CD4-positive, CD25-positive, alpha-beta regulatory T cell (primary cell): ENCODE measurements around the gene TNRC6A. TPM values are rescaled to one million over a fixed set of nuclear protein-coding genes. Genes with fewer than 3 reads are reported as not detected.
"Not testable (repeated sequence)": the region's sequence is repeated elsewhere in the genome, so short reads cannot be mapped to it uniquely, and the experiment has no call there.

ENCODE experiments used
- ATAC-seq, 2 donors: fragments of 150-1000 bp; cut with Tn5 transposase; one replicate each; pipeline ENCODE4 v1.10.0; 2021; ENCODE audit warnings: low read depth in 2 of 2, moderate number of reproducible peaks in 2 of 2, moderate library complexity in 1 of 2
- DNase-seq, 3 donors: peaks; one replicate each; pipeline versions ENCODE4 v3.0.0 to v3.0.0-alpha.2; 2012 to 2022; ENCODE audit warnings: mixed read lengths in 1 of 3
- H3K27ac ChIP-seq: one replicate; pipeline ENCODE4 v1.7.0; 2013; ENCODE audit warnings: mild to moderate bottlenecking, low read length; ENCODE audit not compliant: insufficient read depth, poor library complexity, severe bottlenecking
- H3K27me3 ChIP-seq: one replicate; pipeline ENCODE4 v1.7.0; 2013; ENCODE audit warnings: low read length; ENCODE audit not compliant: control insufficient read depth, insufficient read depth
- H3K36me3 ChIP-seq: one replicate; pipeline ENCODE4 v1.7.0; 2013; ENCODE audit warnings: mild to moderate bottlenecking, low read length, moderate library complexity; ENCODE audit not compliant: control insufficient read depth, insufficient read depth
- H3K4me1 ChIP-seq: 2 replicates; pipeline ENCODE4 v1.7.0; 2013; ENCODE audit warnings: mild to moderate bottlenecking, low read length; ENCODE audit not compliant: insufficient read depth, control insufficient read depth, poor library complexity, severe bottlenecking
- H3K4me3 ChIP-seq: one replicate; pipeline ENCODE4 v1.7.0; 2013; ENCODE audit warnings: low read depth, mild to moderate bottlenecking, low read length, moderate library complexity
- H3K9me3 ChIP-seq, 2 experiments: 1 replicate in 1 of 2; 2 replicates in 1 of 2; pipeline ENCODE4 v1.7.0; 2013; ENCODE audit warnings: low read length in 2 of 2, mild to moderate bottlenecking in 1 of 2, moderate library complexity in 1 of 2; ENCODE audit not compliant: control insufficient read depth in 2 of 2
- H3K27ac Mint-ChIP-seq, 3 donors: one replicate each; pipeline ENCODE4 v1.8.0; 2020 to 2022; ENCODE audit warnings: mild to moderate bottlenecking in 3 of 3, mixed read lengths in 3 of 3, moderate library complexity in 2 of 3
- H3K27me3 Mint-ChIP-seq: one replicate; pipeline ENCODE4 v1.8.0; 2022; ENCODE audit warnings: mild to moderate bottlenecking, mixed read lengths
- H3K36me3 Mint-ChIP-seq: one replicate; pipeline ENCODE4 v1.8.0; 2020; ENCODE audit warnings: mixed read lengths
- H3K4me1 Mint-ChIP-seq, 4 donors: one replicate each; pipeline ENCODE4 v1.8.0; 2020 to 2022; ENCODE audit warnings: mixed read lengths in 4 of 4, mild to moderate bottlenecking in 1 of 4
- H3K4me3 Mint-ChIP-seq, 4 donors: one replicate each; pipeline ENCODE4 v1.8.0; 2020 to 2022; ENCODE audit warnings: mild to moderate bottlenecking in 4 of 4, mixed read lengths in 4 of 4, moderate library complexity in 3 of 4
- H3K9me3 Mint-ChIP-seq, 7 donors: one replicate each; pipeline ENCODE4 v1.8.0; 2020 to 2022; ENCODE audit warnings: mixed read lengths in 7 of 7, mild to moderate bottlenecking in 3 of 7, moderate library complexity in 2 of 7
- polyA plus RNA-seq, 4 donors: library from polyadenylated mRNA; unstranded; fragments of 300-500 nt; fragmentation: Illumina TruSeq; gene quantifications; one replicate each; pipeline ENCODE4 v1.2.3, GENCODE V29; 2021
- total RNA-seq: library from RNA; stranded (reverse); gene quantifications from one replicate; pipeline ENCODE4 v1.2.3, GENCODE V29; 2022

Gene TNRC6A
- total and polyA plus RNA-seq, 5 donors from 2014 or later: 7.2 to 89.0 (median 10.4) TPM

GRCh38 chr16:24749872-24750271 lies 20.4 kb downstream of the TNRC6A start:
- not testable (repeated sequence) for H3K27me3 ChIP-seq, H3K9me3 ChIP-seq, H3K27me3 Mint-ChIP-seq, DNase-seq, H3K36me3 ChIP-seq, H3K27ac Mint-ChIP-seq, ATAC-seq, H3K4me3 Mint-ChIP-seq, H3K9me3 Mint-ChIP-seq, H3K27ac ChIP-seq, H3K4me3 ChIP-seq
- Mint-ChIP-seq H3K4me1 (peaks cover 53 to 84% (median 62%) of the 10 kb centered on the region in 4 donors), H3K36me3 (peaks cover 23% of the 10 kb centered on the region)
- peaks cover 18% of the 10 kb centered on the region for H3K4me1 ChIP-seq

- Mint-ChIP-seq H3K4me1 (peaks cover 44 to 73% (median 60%) of the 10 kb centered on the region in 4 donors), H3K27ac (peak overlapping the region in 2 of 3 donors; percentile 7 to 34), H3K36me3 (peaks cover 17% of the 10 kb centered on the region), H3K27me3 (no peaks in the 10 kb centered on the region), H3K9me3 (no peaks in the 10 kb centered on the region), H3K4me3 (peak overlapping the region in 1 of 4 donors; percentile 39)
- Histone ChIP-seq H3K27me3 (no peaks in the 10 kb centered on the region), H3K9me3 (no peaks in the 10 kb centered on the region), H3K4me3 (no peak overlapping the region), H3K27ac (no peak overlapping the region), H3K36me3 (peaks cover 6% of the 10 kb centered on the region), H3K4me1 (peaks cover 15% of the 10 kb centered on the region)
- peak in 1 of 2 donors; percentile 2 for ATAC-seq
- DNase-seq: no peak
Observed at GRCh38 chr16:24753000-24753399, 23.5 kb downstream of the TNRC6A start.

DNA sequence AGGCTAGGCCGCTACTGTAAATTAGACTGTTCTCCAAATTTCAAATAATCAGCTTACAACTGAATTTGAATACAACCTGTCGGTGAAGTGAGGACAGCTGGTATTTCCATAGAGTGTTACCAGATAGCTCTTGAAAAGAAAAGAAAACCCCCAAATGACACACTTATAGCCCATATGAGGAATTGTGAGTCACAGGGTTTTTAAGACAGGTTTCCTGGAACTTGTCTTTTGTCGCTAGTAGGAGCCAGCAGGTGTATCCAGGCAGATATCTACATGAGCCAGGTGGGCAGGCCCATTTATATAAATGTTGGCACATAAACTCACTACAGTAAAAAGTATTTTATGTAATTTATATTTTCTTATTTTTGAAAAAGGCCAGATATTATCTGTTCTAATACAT lies 24.0 kb downstream of the TNRC6A start:
- Mint-ChIP-seq H3K9me3 (no peaks in the 10 kb centered on the region), H3K27me3 (no peaks in the 10 kb centered on the region), H3K36me3 (peaks cover 17% of the 10 kb centered on the region), H3K4me3 (peak overlapping the region in 1 of 4 donors; percentile 39), H3K27ac (peak overlapping the region in 2 of 3 donors; percentile 7 to 34), H3K4me1 (peaks cover 44 to 70% (median 57%) of the 10 kb centered on the region in 4 donors)
- H3K4me1 ChIP-seq: peaks cover 15% of the 10 kb centered on the region
- H3K27ac ChIP-seq: no peak overlapping the region
- H3K36me3 ChIP-seq: peaks cover 11% of the 10 kb centered on the region
- H3K27me3 ChIP-seq: no peaks in the 10 kb centered on the region
- DNase-seq: peak in 1 of 3 donors; percentile 43
- ATAC-seq: peak; percentile 77 to 84
- H3K4me3 ChIP-seq: no peak overlapping the region
- H3K9me3 ChIP-seq: no peaks in the 10 kb centered on the region

DNA sequence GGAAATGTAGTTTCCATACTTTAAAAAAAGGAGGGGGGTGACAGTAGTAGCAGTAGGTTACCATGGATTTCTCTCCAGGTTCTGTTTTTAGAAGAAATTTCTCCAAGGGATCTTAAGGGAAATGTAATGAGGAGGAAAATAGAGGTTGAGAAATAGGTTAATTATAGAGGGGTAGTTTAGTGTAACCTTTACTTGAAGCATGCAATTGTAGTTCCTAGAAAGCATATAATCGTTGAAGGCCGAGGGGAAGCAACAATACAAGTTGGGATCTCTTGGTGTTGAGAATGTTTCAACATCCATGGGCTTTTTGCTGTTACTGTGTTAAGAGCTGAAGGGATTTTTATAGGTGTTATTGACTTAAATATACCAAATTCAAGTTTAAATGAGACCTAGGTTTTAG lies 25.1 kb downstream of the TNRC6A start:
- H3K36me3 ChIP-seq: peaks cover 20% of the 10 kb centered on the region
- Mint-ChIP-seq H3K27me3 (no peaks in the 10 kb centered on the region), H3K4me3 (no peak overlapping the region), H3K9me3 (no peaks in the 10 kb centered on the region), H3K27ac (peak overlapping the region in 2 of 3 donors; percentile 22 to 52), H3K4me1 (peaks cover 41 to 59% (median 48%) of the 10 kb centered on the region in 4 donors), H3K36me3 (peaks cover 11% of the 10 kb centered on the region)
- ATAC-seq (no peak), DNase-seq (no peak)
- H3K9me3 ChIP-seq: no peaks in the 10 kb centered on the region
- H3K4me1 ChIP-seq: peaks cover 8% of the 10 kb centered on the region
- no peak overlapping the region for H3K4me3 ChIP-seq
- H3K27me3 ChIP-seq: no peaks in the 10 kb centered on the region
- no peak overlapping the region for H3K27ac ChIP-seq

GRCh38 chr16:24755201-24755874 lies 25.9 kb downstream of the TNRC6A start:
- no peak for ATAC-seq
- Histone ChIP-seq H3K27ac (no peak overlapping the region), H3K4me3 (no peak overlapping the region), H3K27me3 (no peaks in the 10 kb centered on the region), H3K36me3 (peaks cover 27% of the 10 kb centered on the region), H3K4me1 (peaks cover 6% of the 10 kb centered on the region), H3K9me3 (no peaks in the 10 kb centered on the region)
- no peaks in the 10 kb centered on the region for H3K27me3 Mint-ChIP-seq
- no peak for DNase-seq
- H3K27ac Mint-ChIP-seq: peak overlapping the region; percentile 22 to 32 (median 24)
- no peak overlapping the region for H3K4me3 Mint-ChIP-seq
- H3K9me3 Mint-ChIP-seq: no peaks in the 10 kb centered on the region
- peaks cover 11% of the 10 kb centered on the region for H3K36me3 Mint-ChIP-seq
- H3K4me1 Mint-ChIP-seq: peaks cover 40 to 53% (median 46%) of the 10 kb centered on the region in 4 donors

DNA sequence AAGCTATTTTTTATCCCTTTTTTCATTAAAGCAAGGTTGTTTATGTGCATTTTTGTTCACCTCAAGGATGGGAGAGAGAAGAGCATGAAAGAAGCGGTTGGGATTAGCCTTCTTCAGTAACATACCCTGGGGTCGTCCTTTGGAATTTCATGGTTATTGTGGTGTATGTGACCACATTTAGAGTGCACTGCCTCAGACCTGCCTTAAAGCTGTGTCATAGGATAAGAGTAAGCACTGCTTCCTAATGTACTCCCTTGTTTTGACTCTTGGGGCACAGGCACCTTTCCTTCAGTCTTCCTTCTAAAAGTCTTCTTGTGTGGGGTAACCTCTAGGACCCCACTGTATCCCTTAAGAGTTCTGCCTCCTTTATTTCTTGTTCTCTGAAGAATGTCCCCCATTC lies 28.9 kb downstream of the TNRC6A start:
- Histone ChIP-seq H3K27me3 (no peaks in the 10 kb centered on the region), H3K36me3 (peaks cover 44% of the 10 kb centered on the region), H3K9me3 (no peaks in the 10 kb centered on the region), H3K4me3 (no peak overlapping the region), H3K27ac (no peak overlapping the region), H3K4me1 (peaks cover 6% of the 10 kb centered on the region)
- H3K27ac Mint-ChIP-seq: no peak overlapping the region
- no peak overlapping the region for H3K4me3 Mint-ChIP-seq
- ATAC-seq: no peak
- no peaks in the 10 kb centered on the region for H3K27me3 Mint-ChIP-seq
- no peak for DNase-seq
- H3K36me3 Mint-ChIP-seq: peaks cover 9% of the 10 kb centered on the region
- H3K4me1 Mint-ChIP-seq: peaks cover 28 to 38% (median 35%) of the 10 kb centered on the region in 4 donors
- no peaks in the 10 kb centered on the region for H3K9me3 Mint-ChIP-seq

GRCh38 chr16:24759006-24759405 lies 29.6 kb downstream of the TNRC6A start:
- Histone ChIP-seq H3K9me3 (no peaks in the 10 kb centered on the region), H3K27ac (no peak overlapping the region), H3K27me3 (no peaks in the 10 kb centered on the region), H3K4me1 (peaks cover 6% of the 10 kb centered on the region), H3K36me3 (peaks cover 47% of the 10 kb centered on the region), H3K4me3 (no peak overlapping the region)
- Mint-ChIP-seq H3K36me3 (peaks cover 9% of the 10 kb centered on the region), H3K4me1 (peaks cover 27 to 38% (median 37%) of the 10 kb centered on the region in 4 donors), H3K4me3 (no peak overlapping the region), H3K27ac (no peak overlapping the region), H3K27me3 (no peaks in the 10 kb centered on the region), H3K9me3 (no peaks in the 10 kb centered on the region)
- no peak for DNase-seq
- ATAC-seq: no peak

- H3K36me3 ChIP-seq: peaks cover 55% of the 10 kb centered on the region
- no peaks in the 10 kb centered on the region for H3K4me1 ChIP-seq
- no peaks in the 10 kb centered on the region for H3K9me3 ChIP-seq
- no peak for ATAC-seq
- no peak overlapping the region for H3K4me3 Mint-ChIP-seq
- no peaks in the 10 kb centered on the region for H3K27me3 Mint-ChIP-seq
- H3K27ac Mint-ChIP-seq: peak overlapping the region in 2 of 3 donors; percentile 13 to 32
- no peak overlapping the region for H3K4me3 ChIP-seq
- no peaks in the 10 kb centered on the region for H3K27me3 ChIP-seq
- peaks cover 13% of the 10 kb centered on the region for H3K36me3 Mint-ChIP-seq
- no peaks in the 10 kb centered on the region for H3K9me3 Mint-ChIP-seq
- H3K4me1 Mint-ChIP-seq: peaks cover 22 to 43% (median 31%) of the 10 kb centered on the region in 4 donors
- H3K27ac ChIP-seq: no peak overlapping the region
- DNase-seq: no peak
Observed at GRCh38 chr16:24761526-24761925, 32.1 kb downstream of the TNRC6A start.
